ENCODE data around the gene C6orf163. TPM values are rescaled to one million over a fixed set of nuclear protein-coding genes. Genes with fewer than 3 reads are reported as not detected.

C6orf163 gene
- total RNA-seq, 1 donor from 2014 or later, result 2.0 TPM

GRCh38 chr6:87351583-87351982 lies 7.0 kb downstream of the C6orf163 start:
- no peaks in the 10 kb centered on the region for H3K9me3 ChIP-seq
- no peak overlapping the region for H3K4me3 ChIP-seq
- TF ChIP-seq, protein P1, sequence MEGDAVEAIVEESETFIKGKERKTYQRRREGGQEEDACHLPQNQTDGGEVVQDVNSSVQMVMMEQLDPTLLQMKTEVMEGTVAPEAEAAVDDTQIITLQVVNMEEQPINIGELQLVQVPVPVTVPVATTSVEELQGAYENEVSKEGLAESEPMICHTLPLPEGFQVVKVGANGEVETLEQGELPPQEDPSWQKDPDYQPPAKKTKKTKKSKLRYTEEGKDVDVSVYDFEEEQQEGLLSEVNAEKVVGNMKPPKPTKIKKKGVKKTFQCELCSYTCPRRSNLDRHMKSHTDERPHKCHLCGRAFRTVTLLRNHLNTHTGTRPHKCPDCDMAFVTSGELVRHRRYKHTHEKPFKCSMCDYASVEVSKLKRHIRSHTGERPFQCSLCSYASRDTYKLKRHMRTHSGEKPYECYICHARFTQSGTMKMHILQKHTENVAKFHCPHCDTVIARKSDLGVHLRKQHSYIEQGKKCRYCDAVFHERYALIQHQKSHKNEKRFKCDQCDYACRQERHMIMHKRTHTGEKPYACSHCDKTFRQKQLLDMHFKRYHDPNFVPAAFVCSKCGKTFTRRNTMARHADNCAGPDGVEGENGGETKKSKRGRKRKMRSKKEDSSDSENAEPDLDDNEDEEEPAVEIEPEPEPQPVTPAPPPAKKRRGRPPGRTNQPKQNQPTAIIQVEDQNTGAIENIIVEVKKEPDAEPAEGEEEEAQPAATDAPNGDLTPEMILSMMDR (IDR thresholded peaks at IDR 0.05), result no peak
- TF ChIP-seq POLR2AphosphoS5 (IDR thresholded peaks at IDR 0.05; ENCODE audit: insufficient read depth in 1 of 2, low read depth in 1 of 2) (no peak), POLR2A (IDR thresholded peaks at IDR 0.05) (no peak)
- H3K27ac ChIP-seq, result no peak overlapping the region
- H3K27me3 ChIP-seq, result no peaks in the 10 kb centered on the region
- no peaks in the 10 kb centered on the region for H3K36me3 ChIP-seq
- DNase-seq (ENCODE audit: extremely low spot score in 2 of 2), result no peak
- intact Hi-C loops (cut with DNase I), result no loop called here
- H3K4me1 ChIP-seq, result no peaks in the 10 kb centered on the region

GRCh38 chr6:87356181-87356580 lies 11.6 kb downstream of the C6orf163 start:
- no peak for DNase-seq (ENCODE audit: extremely low spot score in 2 of 2)
- H3K27me3 ChIP-seq, result no peaks in the 10 kb centered on the region
- H3K4me3 ChIP-seq, result no peak overlapping the region
- no peaks in the 10 kb centered on the region for H3K4me1 ChIP-seq
- intact Hi-C loops (cut with DNase I), result no loop called here
- no peak overlapping the region for H3K27ac ChIP-seq
- H3K36me3 ChIP-seq, result no peaks in the 10 kb centered on the region
- TF ChIP-seq POLR2A (IDR thresholded peaks at IDR 0.05) (no peak), POLR2AphosphoS5 (IDR thresholded peaks at IDR 0.05; ENCODE audit: insufficient read depth in 1 of 2, low read depth in 1 of 2) (no peak)
- TF ChIP-seq, protein P1 (IDR thresholded peaks at IDR 0.05), result no peak
- H3K9me3 ChIP-seq, result no peaks in the 10 kb centered on the region

DNA sequence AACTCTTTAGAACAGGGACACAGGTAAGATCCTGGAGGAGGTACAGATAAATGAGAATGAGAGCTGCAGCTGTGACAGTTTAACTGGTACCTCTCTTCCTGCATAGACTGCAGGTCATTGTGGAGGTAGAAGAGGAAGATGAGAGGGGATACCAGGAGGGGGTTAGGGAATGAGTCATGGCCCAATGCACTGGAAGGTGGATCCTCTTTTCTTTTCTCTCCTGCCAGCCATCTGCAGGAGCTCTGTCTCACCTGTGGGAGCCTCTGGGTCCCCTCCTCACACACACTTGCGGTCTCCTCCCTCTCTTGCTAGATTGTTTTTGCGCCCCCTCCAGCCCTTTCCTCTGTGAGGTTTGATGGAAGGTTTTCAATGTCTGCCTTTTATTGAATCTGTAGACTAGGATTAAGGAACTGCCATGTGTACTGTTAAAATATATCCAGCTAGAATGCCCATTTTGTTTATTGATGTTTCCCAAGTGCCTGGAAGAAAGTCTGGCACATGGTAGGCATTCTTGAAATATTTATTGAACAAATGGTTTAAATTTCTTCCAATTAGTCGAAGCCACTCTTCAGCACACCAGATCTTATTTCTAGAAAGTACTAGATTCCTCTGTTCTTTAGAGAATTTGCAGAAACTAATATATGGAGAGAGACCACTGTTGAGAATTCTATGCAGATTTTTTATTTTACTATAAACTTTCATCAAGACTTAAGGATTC lies 13.0 kb downstream of the C6orf163 start:
- Histone ChIP-seq H3K27ac (no peak overlapping the region), H3K9me3 (no peaks in the 10 kb centered on the region), H3K36me3 (no peaks in the 10 kb centered on the region), H3K4me1 (no peaks in the 10 kb centered on the region), H3K27me3 (no peaks in the 10 kb centered on the region), H3K4me3 (no peak overlapping the region)
- no peak for DNase-seq (ENCODE audit: extremely low spot score in 2 of 2)
- TF ChIP-seq POLR2A (IDR thresholded peaks at IDR 0.05) (no peak), POLR2AphosphoS5 (IDR thresholded peaks at IDR 0.05; ENCODE audit: insufficient read depth in 1 of 2, low read depth in 1 of 2) (no peak)
- TF ChIP-seq, protein P1 (IDR thresholded peaks at IDR 0.05), result no peak
- intact Hi-C loops (cut with DNase I), result no loop called here

GRCh38 chr6:87364602-87365252 lies 20.1 kb downstream of the C6orf163 start:
- DNase-seq (ENCODE audit: extremely low spot score in 2 of 2), result no peak
- Histone ChIP-seq H3K4me3 (no peak overlapping the region), H3K9me3 (no peaks in the 10 kb centered on the region), H3K36me3 (no peaks in the 10 kb centered on the region), H3K27ac (no peak overlapping the region), H3K27me3 (no peaks in the 10 kb centered on the region), H3K4me1 (no peaks in the 10 kb centered on the region)
- no peak for TF ChIP-seq POLR2AphosphoS5 (IDR thresholded peaks at IDR 0.05; ENCODE audit: insufficient read depth in 1 of 2, low read depth in 1 of 2)
- no peak for TF ChIP-seq POLR2A (IDR thresholded peaks at IDR 0.05)
- TF ChIP-seq, protein P1 (IDR thresholded peaks at IDR 0.05), result no peak
- intact Hi-C loops (cut with DNase I), result no loop called here
